PC-3 (cell line): Measurements from ENCODE around the gene CCDC8. TPM values are rescaled to one million over a fixed set of nuclear protein-coding genes. Genes with fewer than 3 reads are reported as not detected.

Experiments
- ATAC-seq: fragments of 200-7000 bp; cut with Tn5 transposase; 2 replicates; pipeline ENCODE4 v1.9.1; 2020; ENCODE audit warnings: mild to moderate bottlenecking, moderate library complexity
- BruUV-seq: library from RNA; stranded (reverse); fragments of 400-500 nt; replicated peaks from 2 replicates; lab custom pipeline; 2021; lab: Mats Ljungman, UMichigan
- CTCF ChIA-PET: fragments of 300-600 bp; sonication (Branson Sonifier 250); formaldehyde crosslinking; loops from one replicate; lab custom pipeline; 2022; ENCODE audit warnings: antibody characterized with exemption; lab: Charles Lee
- POLR2A ChIA-PET: fragments of 300-600 bp; sonication (Branson Sonifier 250); formaldehyde crosslinking; loops from one replicate; lab custom pipeline; 2022; ENCODE audit warnings: antibody characterized with exemption; ENCODE audit not compliant: unreplicated experiment; lab: Charles Lee
- DNase-seq: peaks from one replicate; pipeline ENCODE4 v3.0.0-alpha.2; 2015
- H2AFZ ChIP-seq: fragments of 300-600 bp; sonication (generic); 2 replicates; pipeline ENCODE4 v1.6.0; 2016; ENCODE audit warnings: antibody characterized with exemption, low read length
- H3F3A ChIP-seq: fragments of 300-600 bp; sonication (generic); one replicate; pipeline ENCODE4 v1.6.0; 2017; ENCODE audit warnings: antibody characterized with exemption, low read length, control low read depth, mild to moderate bottlenecking; ENCODE audit not compliant: unreplicated experiment
- H3K27ac ChIP-seq: fragments of 300-600 bp; sonication (generic); 2 replicates; pipeline ENCODE4 v1.5.1; 2016; ENCODE audit warnings: mild to moderate bottlenecking, low read length
- H3K27me3 ChIP-seq: fragments of 300-600 bp; sonication (generic); 2 replicates; pipeline ENCODE4 v1.6.1; 2016; ENCODE audit warnings: low read length, mixed read lengths
- H3K36me3 ChIP-seq: fragments of 300-600 bp; sonication (generic); 2 replicates; pipeline ENCODE4 v1.6.1; 2016; ENCODE audit warnings: low read depth, mixed run types, low read length, mixed read lengths
- H3K4me1 ChIP-seq: fragments of 300-600 bp; sonication (generic); 2 replicates; pipeline ENCODE4 v1.5.1; 2016; ENCODE audit warnings: low read length; ENCODE audit not compliant: insufficient read depth
- H3K4me2 ChIP-seq: fragments of 300-600 bp; sonication (generic); 2 replicates; pipeline ENCODE4 v1.6.0; 2016; ENCODE audit warnings: low read length
- H3K4me3 ChIP-seq: fragments of 300-600 bp; sonication (generic); 2 replicates; pipeline ENCODE4 v1.5.1; 2016; ENCODE audit warnings: mild to moderate bottlenecking, low read length, mixed read lengths
- H3K79me2 ChIP-seq: fragments of 300-600 bp; sonication (generic); 2 replicates; pipeline ENCODE4 v1.6.1; 2017; ENCODE audit warnings: low read length, mixed read lengths
- H3K9ac ChIP-seq: fragments of 300-600 bp; sonication (generic); 2 replicates; pipeline ENCODE4 v1.6.0; 2016; ENCODE audit warnings: mild to moderate bottlenecking, low read length
- H3K9me2 ChIP-seq: fragments of 300-600 bp; sonication (generic); replicated peaks from 2 replicates; pipeline ENCODE4 v1.6.1; 2016; ENCODE audit warnings: mixed run types, low read length, mixed read lengths
- H3K9me3 ChIP-seq: fragments of 300-600 bp; sonication (generic); 2 replicates; pipeline ENCODE4 v1.6.1; 2016; ENCODE audit warnings: low read length, mixed read lengths
- H4K20me1 ChIP-seq: fragments of 300-600 bp; sonication (generic); 2 replicates; pipeline ENCODE4 v1.6.1; 2016; ENCODE audit warnings: low read length, mixed read lengths
- EZH2 ChIP-seq: fragments of 300-600 bp; sonication (generic); IDR thresholded peaks from one replicate; pipeline ENCODE4 v1.6.1; 2017; ENCODE audit warnings: antibody characterized with exemption, mild to moderate bottlenecking, low read length; ENCODE audit not compliant: unreplicated experiment
- EZH2phosphoT487 ChIP-seq: fragments of 300-600 bp; sonication (generic); IDR thresholded peaks from 2 replicates; pipeline ENCODE4 v1.6.1; 2018; ENCODE audit warnings: mild to moderate bottlenecking, antibody characterized with exemption, low read length, borderline replicate concordance
- intact Hi-C: fragments of 100-400 bp; cut with micrococcal nuclease; formaldehyde crosslinking; loops from 2 replicates; pipeline ENCODE4 v1.9.0; 2023
- total RNA-seq: library from RNA; depleted of rRNA; stranded (reverse); fragments of >200 nt; gene quantifications from 2 replicates; pipeline ENCODE4 v1.2.3, GENCODE V29; 2014
- TF ChIP-seq, protein P1 (sequence below): fragments of 300-600 bp; sonication (generic); conservative IDR thresholded peaks from 2 replicates; pipeline ENCODE4 v1.5.1; 2017; ENCODE audit warnings: antibody characterized with exemption, low read depth, mild to moderate bottlenecking, low read length

CCDC8 gene
- total RNA-seq, 1 experiment from 2014 or later: not detected

DNA sequence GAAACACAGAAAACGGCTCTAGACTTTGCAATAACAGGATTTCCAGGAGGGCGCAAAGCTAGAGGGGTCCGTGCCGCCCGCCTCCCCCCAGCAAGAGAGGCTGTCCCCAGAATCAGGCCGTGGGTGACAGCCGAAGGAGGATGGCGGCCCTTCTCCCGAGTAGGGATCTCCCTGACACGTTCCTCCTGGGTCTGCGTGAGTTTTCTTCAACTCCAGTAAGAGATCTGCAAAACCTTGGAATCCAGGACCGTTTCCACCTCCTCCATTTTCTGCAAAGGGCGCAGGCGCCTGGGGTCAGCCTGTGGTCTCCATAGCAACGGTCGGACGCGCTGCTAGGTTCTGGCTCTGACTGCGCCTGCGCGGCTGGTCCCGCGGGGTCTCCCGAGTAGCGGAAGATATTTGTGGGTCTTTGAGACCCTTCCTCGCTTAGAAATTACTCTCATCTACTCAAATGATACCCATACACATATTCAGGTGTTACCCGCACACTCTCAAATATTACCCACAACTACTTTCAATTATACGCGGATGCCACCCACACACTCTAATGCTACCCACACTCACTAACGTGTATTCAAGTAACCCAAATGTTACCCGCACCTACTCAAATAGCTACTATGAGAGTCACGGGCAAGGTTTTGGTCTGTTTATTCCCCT lies 13.3 kb upstream of the CCDC8 start:
- ChIA-PET POLR2A (no interaction called here), CTCF (no interaction called here)
- no peak for DNase-seq
- intact Hi-C loops: no loop called here
- Histone ChIP-seq H3K27me3 (no peaks in the 10 kb centered on the region), H2AFZ (no peak overlapping the region), H3K9ac (no peak overlapping the region), H3K27ac (no peak overlapping the region), H3K4me1 (no peaks in the 10 kb centered on the region), H3K79me2 (no peaks in the 10 kb centered on the region), H4K20me1 (no peaks in the 10 kb centered on the region), H3K9me3 (no peaks in the 10 kb centered on the region), H3K36me3 (no peaks in the 10 kb centered on the region), H3K4me2 (no peak overlapping the region), H3F3A (no peaks in the 10 kb centered on the region), H3K9me2 (no peaks in the 10 kb centered on the region), H3K4me3 (no peak overlapping the region)
- ATAC-seq: no peak
- TF ChIP-seq, protein P1, sequence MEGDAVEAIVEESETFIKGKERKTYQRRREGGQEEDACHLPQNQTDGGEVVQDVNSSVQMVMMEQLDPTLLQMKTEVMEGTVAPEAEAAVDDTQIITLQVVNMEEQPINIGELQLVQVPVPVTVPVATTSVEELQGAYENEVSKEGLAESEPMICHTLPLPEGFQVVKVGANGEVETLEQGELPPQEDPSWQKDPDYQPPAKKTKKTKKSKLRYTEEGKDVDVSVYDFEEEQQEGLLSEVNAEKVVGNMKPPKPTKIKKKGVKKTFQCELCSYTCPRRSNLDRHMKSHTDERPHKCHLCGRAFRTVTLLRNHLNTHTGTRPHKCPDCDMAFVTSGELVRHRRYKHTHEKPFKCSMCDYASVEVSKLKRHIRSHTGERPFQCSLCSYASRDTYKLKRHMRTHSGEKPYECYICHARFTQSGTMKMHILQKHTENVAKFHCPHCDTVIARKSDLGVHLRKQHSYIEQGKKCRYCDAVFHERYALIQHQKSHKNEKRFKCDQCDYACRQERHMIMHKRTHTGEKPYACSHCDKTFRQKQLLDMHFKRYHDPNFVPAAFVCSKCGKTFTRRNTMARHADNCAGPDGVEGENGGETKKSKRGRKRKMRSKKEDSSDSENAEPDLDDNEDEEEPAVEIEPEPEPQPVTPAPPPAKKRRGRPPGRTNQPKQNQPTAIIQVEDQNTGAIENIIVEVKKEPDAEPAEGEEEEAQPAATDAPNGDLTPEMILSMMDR: no peak
- TF ChIP-seq EZH2 (no peak), EZH2phosphoT487 (no peak)
- no TSS peak for BruUV-seq

- Histone ChIP-seq H3F3A (no peaks in the 10 kb centered on the region), H3K9me2 (no peaks in the 10 kb centered on the region), H3K4me3 (no peak overlapping the region), H4K20me1 (no peaks in the 10 kb centered on the region), H3K4me2 (no peak overlapping the region), H3K27me3 (no peaks in the 10 kb centered on the region), H3K4me1 (no peaks in the 10 kb centered on the region), H3K9ac (no peak overlapping the region), H3K79me2 (no peaks in the 10 kb centered on the region), H3K36me3 (no peaks in the 10 kb centered on the region), H3K9me3 (no peaks in the 10 kb centered on the region), H3K27ac (no peak overlapping the region), H2AFZ (no peak overlapping the region)
- BruUV-seq: no TSS peak
- ATAC-seq: no peak
- TF ChIP-seq EZH2 (no peak), EZH2phosphoT487 (no peak)
- TF ChIP-seq, protein P1: no peak
- POLR2A ChIA-PET: no interaction called here
- CTCF ChIA-PET: no interaction called here
- DNase-seq: no peak
- intact Hi-C loops: no loop called here
These were observed 12.7 kb upstream of the CCDC8 start for GRCh38 chr19:46426035-46426505.

DNA sequence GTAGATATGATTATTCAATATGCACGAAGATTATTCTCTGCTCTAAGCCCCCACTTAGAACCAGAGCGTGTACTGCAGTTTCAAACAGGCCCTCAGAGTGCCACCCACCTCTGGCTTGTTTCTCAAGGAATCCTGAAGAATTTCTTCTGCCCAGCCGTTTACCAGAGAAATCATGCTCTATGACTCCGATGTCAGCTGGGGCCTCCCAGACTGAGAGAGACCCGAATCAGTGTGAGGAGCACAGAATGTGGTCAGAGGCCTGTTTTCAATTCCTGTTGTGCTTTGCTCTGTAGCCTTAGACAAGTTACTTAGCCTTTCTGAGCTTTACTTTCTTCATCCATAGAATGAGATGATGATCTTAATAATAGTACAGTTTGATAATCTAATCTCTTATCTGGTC lies 9.8 kb upstream of the CCDC8 start:
- TF ChIP-seq, protein P1: no peak
- no peak for TF ChIP-seq EZH2phosphoT487
- no peak for TF ChIP-seq EZH2
- ChIA-PET CTCF (no interaction called here), POLR2A (no interaction called here)
- Histone ChIP-seq H3K4me3 (no peak overlapping the region), H3K36me3 (no peaks in the 10 kb centered on the region), H2AFZ (no peak overlapping the region), H3K9me3 (no peaks in the 10 kb centered on the region), H4K20me1 (no peaks in the 10 kb centered on the region), H3K9me2 (no peaks in the 10 kb centered on the region), H3K9ac (no peak overlapping the region), H3K79me2 (no peaks in the 10 kb centered on the region), H3K4me1 (no peaks in the 10 kb centered on the region), H3K27me3 (no peaks in the 10 kb centered on the region), H3F3A (no peaks in the 10 kb centered on the region), H3K4me2 (no peak overlapping the region), H3K27ac (no peak overlapping the region)
- intact Hi-C loops: no loop called here
- ATAC-seq (no peak), DNase-seq (no peak)
- no TSS peak for BruUV-seq
